Measurements from ENCODE around the gene NMT1. TPM values are rescaled to one million over a fixed set of nuclear protein-coding genes. Genes with fewer than 3 reads are reported as not detected.

Gene NMT1
- total and polyA plus RNA-seq, 4 donors: 27.0 to 83.7 (median 42.6) TPM

- Histone ChIP-seq H3K9me3 (ENCODE audit: control insufficient read depth in 4 of 4, low read length in 3 of 4) (no peaks in the 10 kb centered on the region), H3K4me3 (ENCODE audit: low read depth in 1 of 3, low read length in 3 of 3) (no peak overlapping the region), H3K4me1 (ENCODE audit: control insufficient read depth in 4 of 4, insufficient read depth in 4 of 4, low read length in 3 of 4) (peaks cover 0 to 7% (median 0%) of the 10 kb centered on the region in 4 donors), H3K27me3 (ENCODE audit: control insufficient read depth in 4 of 4, insufficient read depth in 4 of 4, low read length in 3 of 4) (no peaks in the 10 kb centered on the region), H3K9ac (ENCODE audit: low read depth in 1 of 2, low read length in 2 of 2) (no peak overlapping the region), H3K27ac (ENCODE audit: low read depth in 1 of 2, low read length in 2 of 2) (no peak overlapping the region), H3K36me3 (ENCODE audit: control insufficient read depth in 4 of 4, insufficient read depth in 3 of 4, low read depth in 1 of 4, low read length in 3 of 4) (peaks cover 18 to 77% (median 64%) of the 10 kb centered on the region in 4 donors)
- WGBS: 91% methylated on average over 12 of the region's 12 CpGs
- TF ChIP-seq EGR1 (IDR thresholded peaks at IDR 0.05; ENCODE audit: low read depth in 2 of 2) (no peak), GABPA (IDR thresholded peaks at IDR 0.05 in 1 of 2, conservative IDR thresholded peaks at IDR 0.05 in 1 of 2) (no peak), FOXA1 (IDR thresholded peaks at IDR 0.05) (no peak), YY1 (IDR thresholded peaks at IDR 0.05) (no peak), SP1 (IDR thresholded peaks at IDR 0.05) (no peak), JUND (IDR thresholded peaks at IDR 0.05) (no peak), RXRA (IDR thresholded peaks at IDR 0.05) (no peak), CTCF (IDR thresholded peaks at IDR 0.05; ENCODE audit: low read depth, low read length, missing input control) (no peak), HNF4G (IDR thresholded peaks at IDR 0.05) (no peak), RAD21 (IDR thresholded peaks at IDR 0.05) (no peak), REST (IDR thresholded peaks at IDR 0.05) (no peak), FOXA2 (IDR thresholded peaks at IDR 0.05) (no peak)
- TF ChIP-seq, protein P1, sequence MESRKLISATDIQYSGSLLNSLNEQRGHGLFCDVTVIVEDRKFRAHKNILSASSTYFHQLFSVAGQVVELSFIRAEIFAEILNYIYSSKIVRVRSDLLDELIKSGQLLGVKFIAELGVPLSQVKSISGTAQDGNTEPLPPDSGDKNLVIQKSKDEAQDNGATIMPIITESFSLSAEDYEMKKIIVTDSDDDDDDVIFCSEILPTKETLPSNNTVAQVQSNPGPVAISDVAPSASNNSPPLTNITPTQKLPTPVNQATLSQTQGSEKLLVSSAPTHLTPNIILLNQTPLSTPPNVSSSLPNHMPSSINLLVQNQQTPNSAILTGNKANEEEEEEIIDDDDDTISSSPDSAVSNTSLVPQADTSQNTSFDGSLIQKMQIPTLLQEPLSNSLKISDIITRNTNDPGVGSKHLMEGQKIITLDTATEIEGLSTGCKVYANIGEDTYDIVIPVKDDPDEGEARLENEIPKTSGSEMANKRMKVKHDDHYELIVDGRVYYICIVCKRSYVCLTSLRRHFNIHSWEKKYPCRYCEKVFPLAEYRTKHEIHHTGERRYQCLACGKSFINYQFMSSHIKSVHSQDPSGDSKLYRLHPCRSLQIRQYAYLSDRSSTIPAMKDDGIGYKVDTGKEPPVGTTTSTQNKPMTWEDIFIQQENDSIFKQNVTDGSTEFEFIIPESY (IDR thresholded peaks at IDR 0.05): no peak
- DNase-seq (ENCODE audit: low spot score): no peak
Measured at GRCh38 chr17:45101883-45102811, 41.0 kb downstream of the NMT1 start.

DNA sequence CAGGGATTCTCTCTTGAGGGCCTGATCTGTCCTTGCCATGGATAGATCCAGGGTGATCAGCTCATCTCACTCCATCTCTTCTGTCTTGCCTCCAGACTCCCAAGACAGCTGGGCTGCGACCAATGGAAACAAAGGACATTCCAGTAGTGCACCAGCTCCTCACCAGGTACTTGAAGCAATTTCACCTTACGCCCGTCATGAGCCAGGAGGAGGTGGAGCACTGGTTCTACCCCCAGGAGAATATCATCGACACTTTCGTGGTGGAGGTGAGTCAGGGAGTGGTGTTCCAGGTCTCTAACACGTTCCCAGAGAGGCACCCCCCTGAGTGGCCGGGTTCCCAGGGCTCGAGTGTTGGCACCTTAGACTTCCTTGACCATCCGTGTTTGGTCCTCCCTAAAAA, 41.7 kb downstream of the NMT1 start:
- H3K36me3 ChIP-seq (ENCODE audit: control insufficient read depth in 4 of 4, insufficient read depth in 3 of 4, low read depth in 1 of 4, low read length in 3 of 4): peaks cover 20 to 77% (median 61%) of the 10 kb centered on the region in 4 donors
- H3K27ac ChIP-seq (ENCODE audit: low read depth in 1 of 2, low read length in 2 of 2): no peak overlapping the region
- peaks cover 0 to 7% (median 0%) of the 10 kb centered on the region in 4 donors for H3K4me1 ChIP-seq (ENCODE audit: control insufficient read depth in 4 of 4, insufficient read depth in 4 of 4, low read length in 3 of 4)
- 93% methylated on average over 9 of the region's 9 CpGs for WGBS
- H3K27me3 ChIP-seq (ENCODE audit: control insufficient read depth in 4 of 4, insufficient read depth in 4 of 4, low read length in 3 of 4): no peaks in the 10 kb centered on the region
- no peak for TF ChIP-seq GABPA (IDR thresholded peaks at IDR 0.05 in 1 of 2, conservative IDR thresholded peaks at IDR 0.05 in 1 of 2)
- TF ChIP-seq, protein P2, sequence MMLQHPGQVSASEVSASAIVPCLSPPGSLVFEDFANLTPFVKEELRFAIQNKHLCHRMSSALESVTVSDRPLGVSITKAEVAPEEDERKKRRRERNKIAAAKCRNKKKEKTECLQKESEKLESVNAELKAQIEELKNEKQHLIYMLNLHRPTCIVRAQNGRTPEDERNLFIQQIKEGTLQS (IDR thresholded peaks at IDR 0.05): no peak
- H3K9ac ChIP-seq (ENCODE audit: low read depth in 1 of 2, low read length in 2 of 2): no peak overlapping the region
- H3K4me3 ChIP-seq (ENCODE audit: low read depth in 1 of 3, low read length in 3 of 3): no peak overlapping the region
- no peak for DNase-seq (ENCODE audit: low spot score)
- no peaks in the 10 kb centered on the region for H3K9me3 ChIP-seq (ENCODE audit: control insufficient read depth in 4 of 4, low read length in 3 of 4)
